Measurements from ENCODE around the gene C1GALT1C1L. TPM values are rescaled to one million over a fixed set of nuclear protein-coding genes. Genes with fewer than 3 reads are reported as not detected.
"Not testable (repeated sequence)": the region's sequence is repeated elsewhere in the genome, so short reads cannot be mapped to it uniquely, and the experiment has no call there.

Gene C1GALT1C1L
- polyA plus RNA-seq, 1 donor = 4.1 TPM

DNA sequence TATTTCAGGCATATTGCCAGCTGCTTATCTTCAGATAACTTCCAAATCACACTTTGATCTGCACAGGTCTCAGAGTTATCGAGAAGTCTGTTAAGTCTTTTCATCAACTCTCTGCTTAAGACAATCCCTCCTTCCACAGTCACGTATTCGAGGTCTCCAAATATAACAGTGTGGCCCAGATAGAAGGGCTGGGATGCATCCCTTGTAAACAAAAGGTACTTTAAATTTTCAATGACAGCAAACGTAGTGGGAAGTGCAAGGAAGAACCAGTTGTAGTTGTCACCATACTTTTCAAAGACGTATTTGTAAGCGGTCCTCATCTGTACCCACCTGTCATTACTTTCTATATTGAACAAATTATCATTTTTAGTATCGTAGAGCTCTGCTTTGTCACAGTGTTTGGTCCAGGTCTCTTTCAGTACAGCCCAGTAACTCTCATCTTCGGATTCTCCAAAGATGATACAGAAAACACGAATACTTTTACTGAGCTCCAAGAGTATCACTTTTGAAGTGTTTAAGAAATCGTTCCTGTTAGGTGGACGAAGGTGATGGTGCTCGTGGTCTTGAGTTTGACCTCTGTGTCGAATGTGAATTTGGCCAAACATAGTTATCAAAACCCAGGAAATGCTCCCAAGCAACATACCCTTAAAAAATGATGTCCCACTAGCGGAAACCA lies 445 bp downstream of the C1GALT1C1L start:
- no peak for DNase-seq

GRCh38 chr2:43657241-43657640 lies 19.0 kb downstream of the C1GALT1C1L start:
- DNase-seq = no peak

DNA sequence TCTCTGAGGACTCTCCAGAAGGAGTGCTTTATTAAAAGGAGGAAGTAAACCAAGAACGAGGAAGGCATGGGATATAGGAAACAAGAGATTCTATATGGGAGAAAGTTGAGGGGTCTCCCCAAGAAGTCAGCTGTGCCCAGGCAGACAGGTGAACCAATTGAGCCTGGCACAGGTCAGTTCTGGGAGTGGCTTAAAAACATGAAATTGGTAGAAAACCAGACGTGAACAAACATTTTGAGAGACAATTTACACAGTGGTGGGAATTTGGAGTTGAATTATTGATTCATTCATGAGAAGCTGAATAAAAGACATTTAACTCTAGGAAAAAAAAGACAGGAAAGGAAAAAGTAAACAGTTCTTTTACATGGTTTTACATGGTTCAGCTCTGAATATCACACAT lies 22.7 kb downstream of the C1GALT1C1L start:
- no peak for DNase-seq

GRCh38 chr2:43648994-43649701 lies 27.1 kb downstream of the C1GALT1C1L start:
- no peak for DNase-seq

DNA sequence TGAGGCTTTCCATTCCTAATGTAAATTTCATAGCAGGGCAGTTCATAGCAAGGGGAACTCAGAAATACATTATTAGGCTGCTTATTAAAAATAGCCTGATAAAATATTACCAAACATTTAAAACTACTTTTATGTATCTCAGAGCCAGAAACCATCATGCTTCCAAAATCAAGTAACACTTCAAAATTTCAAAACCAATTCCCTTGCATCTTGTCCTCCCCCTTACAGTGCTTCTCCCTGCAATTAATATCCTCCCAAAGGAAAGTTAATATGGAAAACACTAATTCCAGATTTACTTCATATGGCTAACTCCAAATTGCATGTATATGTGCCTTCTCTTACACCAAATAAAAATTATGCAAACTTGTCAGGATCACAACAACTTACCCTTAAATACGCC lies 32.5 kb downstream of the C1GALT1C1L start:
- no peak for DNase-seq

- no peak for DNase-seq
Measured at GRCh38 chr2:43642363-43642762, 33.9 kb downstream of the C1GALT1C1L start.

DNA sequence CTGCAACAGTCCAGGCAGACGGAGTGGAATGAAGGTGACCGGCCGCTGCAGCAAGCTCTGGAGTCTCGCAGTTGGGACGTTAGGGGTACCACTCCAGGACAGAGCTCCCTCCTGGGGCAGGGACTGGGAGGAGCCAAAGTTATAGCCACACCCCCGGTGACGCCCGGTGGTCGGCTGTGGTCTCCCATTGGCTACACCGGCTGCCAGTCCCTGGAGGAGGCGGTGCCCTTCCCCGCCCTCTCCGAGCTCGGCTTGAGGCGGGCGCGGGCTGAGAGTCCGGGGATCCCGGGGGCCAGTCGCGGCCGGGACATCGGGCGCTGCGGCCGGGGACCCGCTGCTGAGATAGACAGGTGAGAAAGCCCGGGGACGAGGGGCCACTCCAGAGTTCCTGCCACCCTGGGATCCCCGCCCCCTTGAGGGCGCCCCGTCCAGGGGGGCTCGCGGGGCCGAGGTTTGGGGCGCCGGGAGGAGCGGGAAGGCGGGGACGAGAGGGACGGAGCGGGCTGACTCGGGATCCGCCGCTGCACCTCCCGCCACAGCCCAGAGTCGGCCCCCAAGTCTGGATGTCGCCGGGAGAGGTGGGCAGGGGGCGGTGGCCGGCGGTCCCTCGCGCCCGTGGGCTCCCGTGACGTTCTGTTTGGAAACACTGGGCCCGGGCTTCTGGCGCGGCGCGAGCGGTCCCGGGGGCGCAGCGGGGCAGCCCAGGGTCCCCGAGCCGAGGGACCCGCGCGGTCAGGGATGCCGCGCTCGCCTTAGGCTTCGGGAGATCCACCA lies 39.0 kb downstream of the C1GALT1C1L start, which contains the start of gene PLEKHH2:
TSS of gene PLEKHH2 (plus strand) at position 231 of the 774 bp plus-strand sequence. CDS start 7,414 bp downstream, outside the sequence.
- peak; percentile 87 for DNase-seq

GRCh38 chr2:43636621-43637020 lies 39.6 kb downstream of the C1GALT1C1L start:
- DNase-seq = no peak

- DNase-seq = not testable (repeated sequence)
Measured at GRCh38 chr2:43636153-43636552, 40.1 kb downstream of the C1GALT1C1L start.

DNA sequence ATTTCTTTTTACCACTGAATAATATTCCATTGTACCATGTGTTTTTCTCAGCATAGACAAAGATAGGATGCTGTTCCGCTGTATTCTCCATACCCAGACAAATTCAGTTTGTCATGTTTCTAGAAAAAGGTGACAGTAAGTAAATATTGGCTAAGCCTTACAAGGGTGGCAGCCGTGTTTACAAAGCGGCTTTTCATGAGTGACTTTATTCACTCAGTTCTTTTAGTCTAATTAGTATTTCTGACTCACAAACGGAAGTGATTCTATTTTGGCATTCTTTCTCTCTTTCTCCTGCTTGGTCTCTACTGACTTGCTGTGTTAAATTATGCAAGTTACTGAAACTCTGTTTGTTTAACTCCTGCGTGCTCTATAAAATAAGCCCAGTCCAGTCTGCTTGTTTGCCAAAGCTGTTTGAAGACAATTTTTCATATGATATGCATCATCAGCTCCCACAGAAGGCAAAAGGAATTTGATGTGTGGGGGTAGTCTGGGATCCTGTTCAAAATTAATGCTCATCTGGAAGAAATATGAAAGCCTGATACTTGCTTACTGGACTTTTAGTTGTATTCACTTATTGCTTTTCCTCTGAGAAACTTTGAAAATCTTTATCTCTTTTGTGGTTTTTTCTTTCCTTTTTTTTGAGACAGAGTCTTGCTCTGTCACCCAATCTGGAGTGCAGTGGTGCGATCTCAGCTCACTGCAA lies 41.5 kb downstream of the C1GALT1C1L start:
- peak; percentile 50 for DNase-seq

- no peak for DNase-seq
Measured at GRCh38 chr2:43631618-43632317, 44.5 kb downstream of the C1GALT1C1L start.

Other genes starting within 250 kb of the C1GALT1C1L start
- 41.7 TPM for gene THADA, start 80.4 kb downstream of the C1GALT1C1L start, polyA plus RNA-seq (ENCODE audit: insufficient read length)
- gene PLEKHH2, start 39.2 kb downstream of the C1GALT1C1L start, polyA plus RNA-seq (ENCODE audit: insufficient read length) = 66.9 TPM
- gene DYNC2LI1, start 97.6 kb upstream of the C1GALT1C1L start, polyA plus RNA-seq (ENCODE audit: insufficient read length) = 106 TPM
- 0.63 TPM for gene ABCG5, start 162.4 kb upstream of the C1GALT1C1L start, polyA plus RNA-seq (ENCODE audit: insufficient read length)
- gene ABCG8, start 162.5 kb upstream of the C1GALT1C1L start, polyA plus RNA-seq (ENCODE audit: insufficient read length) = 0.88 TPM